OCI-LY7 (cell line): ENCODE measurements around the gene CELF4. TPM values are rescaled to one million over a fixed set of nuclear protein-coding genes. Genes with fewer than 3 reads are reported as not detected.

Experiments used
- BruUV-seq: library from RNA; stranded (reverse); fragments of 400-500 nt; replicated peaks from 2 replicates; lab custom pipeline; 2021; lab: Mats Ljungman, UMichigan
- CTCF ChIA-PET: fragments of 300-600 bp; sonication (Branson Sonifier 250); formaldehyde crosslinking; loops from one replicate; lab custom pipeline; 2022; ENCODE audit warnings: antibody characterized with exemption; ENCODE audit not compliant: unreplicated experiment; lab: Charles Lee
- POLR2A ChIA-PET: fragments of 300-600 bp; sonication (Branson Sonifier 250); formaldehyde crosslinking; loops from one replicate; lab custom pipeline; 2022; ENCODE audit warnings: antibody characterized with exemption; lab: Charles Lee
- DNase-seq: peaks from one replicate; pipeline ENCODE4 v3.0.0-alpha.2; 2015; ENCODE audit warnings: low spot score
- H2AFZ ChIP-seq: fragments of 200-600 bp; sonication (generic), shearing (Covaris generic); 2 replicates; pipeline ENCODE4 v1.6.1; 2014; ENCODE audit warnings: mild to moderate bottlenecking, antibody characterized with exemption, low read length, moderate library complexity
- H3K27ac ChIP-seq: fragments of 200-600 bp; sonication (generic); 2 replicates; pipeline ENCODE4 v1.5.1; 2014; ENCODE audit warnings: mixed run types, low read depth, mild to moderate bottlenecking, moderate library complexity, low read length, inconsistent platforms; ENCODE audit not compliant: poor library complexity, severe bottlenecking
- H3K36me3 ChIP-seq: fragments of 200-600 bp; sonication (generic); 2 replicates; pipeline ENCODE4 v1.6.1; 2014; ENCODE audit warnings: mild to moderate bottlenecking, antibody characterized with exemption, low read length, moderate library complexity, mixed read lengths; ENCODE audit not compliant: insufficient read depth
- H3K4me1 ChIP-seq: fragments of 200-600 bp; sonication (generic); 2 replicates; pipeline ENCODE4 v1.5.1; 2014; ENCODE audit warnings: mild to moderate bottlenecking, low read length; ENCODE audit not compliant: insufficient read depth, poor library complexity, severe bottlenecking
- H3K4me2 ChIP-seq: fragments of 200-600 bp; sonication (generic); 2 replicates; pipeline ENCODE4 v1.6.1; 2014; ENCODE audit warnings: mild to moderate bottlenecking, low read length
- H3K4me3 ChIP-seq: fragments of 200-600 bp; sonication (generic); 2 replicates; pipeline ENCODE4 v1.5.1; 2014; ENCODE audit warnings: mild to moderate bottlenecking, low read depth, low read length; ENCODE audit not compliant: poor library complexity, severe bottlenecking
- H3K79me2 ChIP-seq: fragments of 200-600 bp; sonication (generic); 2 replicates; pipeline ENCODE4 v1.6.1; 2016; ENCODE audit warnings: low read depth, mild to moderate bottlenecking, low read length, moderate library complexity, mixed read lengths; ENCODE audit not compliant: insufficient read depth
- H3K9me2 ChIP-seq: fragments of 200-600 bp; sonication (generic); 2 replicates; pipeline ENCODE4 v1.6.1; 2016; ENCODE audit warnings: mild to moderate bottlenecking, low read length, mixed read lengths; ENCODE audit not compliant: insufficient read depth
- H3K9me3 ChIP-seq: fragments of 200-600 bp; sonication (generic); 2 replicates; pipeline ENCODE4 v1.6.1; 2014; ENCODE audit warnings: mild to moderate bottlenecking, mixed run types, low read length, mixed read lengths
- H4K20me1 ChIP-seq: fragments of 200-600 bp; sonication (generic); 2 replicates; pipeline ENCODE4 v1.6.1; 2014; ENCODE audit warnings: mild to moderate bottlenecking, antibody characterized with exemption, low read length, moderate library complexity, mixed read lengths; ENCODE audit not compliant: insufficient read depth
- EZH2phosphoT487 ChIP-seq: fragments of 200-600 bp; sonication (generic); IDR thresholded peaks from 2 replicates; pipeline ENCODE4 v1.6.1; 2018; ENCODE audit warnings: low read depth, borderline replicate concordance, mild to moderate bottlenecking, mixed run types, antibody characterized with exemption, low read length, moderate library complexity, mixed read lengths
- intact Hi-C: fragments of 100-400 bp; cut with micrococcal nuclease; formaldehyde crosslinking; loops from one replicate; pipeline ENCODE4 v1.10.0; 2022; ENCODE audit not compliant: unreplicated experiment
- total RNA-seq, 2 experiments: library from RNA; depleted of rRNA in 1 of 2; stranded (reverse); fragments of >200 nt in 1 of 2; shearing (Covaris generic) in 1 of 2; gene quantifications; 2 replicates each; pipeline ENCODE4 v1.2.3, GENCODE V29; 2014 to 2022
- TF ChIP-seq, protein P1 (sequence below): fragments of 200-600 bp; sonication (generic); conservative IDR thresholded peaks from 2 replicates; pipeline ENCODE4 v1.5.1; 2014; ENCODE audit warnings: mild to moderate bottlenecking, antibody characterized with exemption, low read length, moderate library complexity, mixed read lengths

CELF4 gene
- total RNA-seq, 2 experiments from 2014 or later = not detected

DNA sequence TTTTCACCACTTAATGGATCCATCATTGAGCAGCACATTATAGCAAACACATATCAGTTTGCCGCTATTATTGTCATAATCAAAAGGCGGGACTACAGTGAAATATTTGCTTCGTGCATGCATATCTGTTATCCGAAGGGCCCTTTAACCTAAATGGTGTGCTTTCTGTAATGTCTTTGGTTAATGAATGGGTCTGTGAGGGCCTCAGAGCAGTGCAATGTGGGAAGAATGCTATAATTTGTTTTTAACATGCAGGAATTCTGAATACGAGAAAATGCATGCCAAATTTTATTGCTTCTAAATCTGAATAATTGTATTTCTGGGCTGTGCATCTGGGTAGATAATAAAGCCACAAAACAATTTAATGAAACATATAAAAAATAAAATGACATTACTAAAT is 32.8 kb upstream of the CELF4 start:
- H4K20me1 ChIP-seq = no peaks in the 10 kb centered on the region
- no peak overlapping the region for H3K4me2 ChIP-seq
- DNase-seq = no peak
- H3K9me3 ChIP-seq = no peaks in the 10 kb centered on the region
- TF ChIP-seq, protein P1, sequence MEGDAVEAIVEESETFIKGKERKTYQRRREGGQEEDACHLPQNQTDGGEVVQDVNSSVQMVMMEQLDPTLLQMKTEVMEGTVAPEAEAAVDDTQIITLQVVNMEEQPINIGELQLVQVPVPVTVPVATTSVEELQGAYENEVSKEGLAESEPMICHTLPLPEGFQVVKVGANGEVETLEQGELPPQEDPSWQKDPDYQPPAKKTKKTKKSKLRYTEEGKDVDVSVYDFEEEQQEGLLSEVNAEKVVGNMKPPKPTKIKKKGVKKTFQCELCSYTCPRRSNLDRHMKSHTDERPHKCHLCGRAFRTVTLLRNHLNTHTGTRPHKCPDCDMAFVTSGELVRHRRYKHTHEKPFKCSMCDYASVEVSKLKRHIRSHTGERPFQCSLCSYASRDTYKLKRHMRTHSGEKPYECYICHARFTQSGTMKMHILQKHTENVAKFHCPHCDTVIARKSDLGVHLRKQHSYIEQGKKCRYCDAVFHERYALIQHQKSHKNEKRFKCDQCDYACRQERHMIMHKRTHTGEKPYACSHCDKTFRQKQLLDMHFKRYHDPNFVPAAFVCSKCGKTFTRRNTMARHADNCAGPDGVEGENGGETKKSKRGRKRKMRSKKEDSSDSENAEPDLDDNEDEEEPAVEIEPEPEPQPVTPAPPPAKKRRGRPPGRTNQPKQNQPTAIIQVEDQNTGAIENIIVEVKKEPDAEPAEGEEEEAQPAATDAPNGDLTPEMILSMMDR = no peak
- TF ChIP-seq EZH2phosphoT487 = no peak
- no peaks in the 10 kb centered on the region for H3K79me2 ChIP-seq
- no peak overlapping the region for H2AFZ ChIP-seq
- no peaks in the 10 kb centered on the region for H3K4me1 ChIP-seq
- BruUV-seq = no TSS peak
- no peak overlapping the region for H3K4me3 ChIP-seq
- intact Hi-C loops = no loop called here
- H3K9me2 ChIP-seq = no peaks in the 10 kb centered on the region
- POLR2A ChIA-PET = no interaction called here
- H3K36me3 ChIP-seq = no peaks in the 10 kb centered on the region
- CTCF ChIA-PET = interaction anchor here (0.5 kb wide), 1 partner anchor 68 kb away, joined by 3 read pairs; no protein-coding TSS in a partner anchor
- no peak overlapping the region for H3K27ac ChIP-seq

DNA sequence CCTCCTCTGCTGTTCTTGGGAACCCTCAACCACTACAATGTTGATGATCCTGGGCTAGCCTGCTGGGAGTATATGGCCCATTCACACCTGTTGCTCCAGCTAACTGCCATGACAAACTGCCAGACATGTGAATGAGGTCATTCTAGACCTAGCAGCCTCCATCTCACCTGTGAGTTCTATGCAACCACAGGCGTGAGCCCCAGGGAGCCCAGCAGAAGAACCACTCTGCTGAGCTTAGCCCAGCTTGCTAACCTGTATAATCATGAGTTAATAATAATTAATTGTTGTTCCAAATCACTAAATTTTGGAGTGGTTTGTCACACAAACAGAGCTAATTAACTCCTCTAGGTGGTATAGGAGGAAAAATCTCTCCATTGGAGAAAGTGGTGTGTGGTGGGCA is 24.7 kb upstream of the CELF4 start:
- CTCF ChIA-PET = no interaction called here
- no peaks in the 10 kb centered on the region for H3K4me1 ChIP-seq
- no peak overlapping the region for H3K4me2 ChIP-seq
- H3K36me3 ChIP-seq = no peaks in the 10 kb centered on the region
- H4K20me1 ChIP-seq = no peaks in the 10 kb centered on the region
- no peak for TF ChIP-seq EZH2phosphoT487
- TF ChIP-seq, protein P1 = no peak
- no peak overlapping the region for H3K27ac ChIP-seq
- H3K9me3 ChIP-seq = no peaks in the 10 kb centered on the region
- no TSS peak for BruUV-seq
- POLR2A ChIA-PET = no interaction called here
- no peak overlapping the region for H3K4me3 ChIP-seq
- intact Hi-C loops = no loop called here
- no peak overlapping the region for H2AFZ ChIP-seq
- no peaks in the 10 kb centered on the region for H3K9me2 ChIP-seq
- no peaks in the 10 kb centered on the region for H3K79me2 ChIP-seq
- no peak for DNase-seq

DNA sequence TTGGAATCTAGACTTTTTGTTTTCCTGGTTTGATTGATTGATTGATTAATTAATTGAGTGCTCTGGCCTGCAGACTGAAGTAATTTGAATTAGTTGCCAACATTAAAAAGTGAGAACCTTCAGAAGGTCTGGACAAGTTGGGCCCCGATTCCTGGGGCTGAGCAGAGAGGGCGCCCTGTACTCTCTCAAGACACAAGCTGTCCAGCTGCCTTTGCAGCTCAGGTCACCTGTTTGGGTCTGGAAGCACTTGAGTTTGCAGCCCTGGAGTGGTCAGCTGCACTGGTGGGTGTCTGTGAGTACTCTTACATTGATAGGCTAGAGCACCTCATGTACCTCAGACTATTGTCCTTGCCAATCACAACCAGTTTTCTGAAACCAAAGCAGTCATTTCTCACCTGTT is 22.7 kb upstream of the CELF4 start:
- CTCF ChIA-PET = no interaction called here
- Histone ChIP-seq H3K9me2 (no peaks in the 10 kb centered on the region), H3K4me1 (no peaks in the 10 kb centered on the region), H3K4me2 (no peak overlapping the region), H4K20me1 (no peaks in the 10 kb centered on the region), H2AFZ (no peak overlapping the region), H3K4me3 (no peak overlapping the region), H3K27ac (no peak overlapping the region), H3K9me3 (no peaks in the 10 kb centered on the region), H3K79me2 (no peaks in the 10 kb centered on the region), H3K36me3 (no peaks in the 10 kb centered on the region)
- BruUV-seq = no TSS peak
- intact Hi-C loops = no loop called here
- no peak for DNase-seq
- POLR2A ChIA-PET = interaction anchor here (1.2 kb wide), 1 partner anchor 15 kb away, joined by 3 read pairs; no protein-coding TSS in a partner anchor
- TF ChIP-seq EZH2phosphoT487 = no peak
- TF ChIP-seq, protein P1 = no peak
